IMR-90 (cell line): ENCODE results near the gene ABAT. TPM values are rescaled to one million over a fixed set of nuclear protein-coding genes. Genes with fewer than 3 reads are reported as not detected.

ENCODE experiments used
- ATAC-seq: fragments of 200-7000 bp; cut with Tn5 transposase; 2 replicates; pipeline ENCODE4 v1.9.1; 2020; ENCODE audit warnings: low read depth, mild to moderate bottlenecking, moderate library complexity
- Bru-seq: library from RNA; stranded (reverse); fragments of 400-500 nt; gene quantifications from one replicate; lab custom pipeline; 2021; lab: Mats Ljungman, UMichigan
- BruChase-seq, 2 experiments: library from RNA; stranded (reverse); fragments of 400-500 nt; gene quantifications; one replicate each; lab custom pipeline; 2021; lab: Mats Ljungman, UMichigan
- BruUV-seq: library from RNA; stranded (reverse); fragments of 400-500 nt; replicated peaks from 2 replicates; lab custom pipeline; 2021; lab: Mats Ljungman, UMichigan
- CTCF ChIA-PET: fragments of 300-600 bp; formaldehyde crosslinking; extraction: SDS; loops from one replicate; lab custom pipeline; 2021; ENCODE audit warnings: antibody characterized with exemption; lab: Yijun Ruan, JAX
- POLR2A ChIA-PET: fragments of 300-600 bp; sonication (Branson Sonifier 250); formaldehyde crosslinking; loops from one replicate; lab custom pipeline; 2022; ENCODE audit warnings: antibody characterized with exemption; ENCODE audit not compliant: unreplicated experiment; lab: Charles Lee
- DNase-seq: peaks from one replicate; pipeline ENCODE4 v3.0.0; 2013
- H2AFZ ChIP-seq: replicated peaks from 2 replicates; pipeline ENCODE3; 2013; ENCODE audit warnings: low read length, mild to moderate bottlenecking; ENCODE audit not compliant: poor library complexity
- H2AK5ac ChIP-seq: 2 replicates; pipeline ENCODE4 v1.6.1; 2013; ENCODE audit warnings: low read depth, low read length, inconsistent platforms
- H2AK9ac ChIP-seq: replicated peaks from 2 replicates; pipeline ENCODE3; 2013; ENCODE audit warnings: mild to moderate bottlenecking, low read depth, low read length, moderate library complexity; ENCODE audit not compliant: poor library complexity
- H2BK120ac ChIP-seq: 2 replicates; pipeline ENCODE4 v1.6.1; 2013; ENCODE audit warnings: low read depth, low read length, inconsistent platforms
- H2BK15ac ChIP-seq: 3 replicates; pipeline ENCODE4 v1.6.1; 2013; ENCODE audit warnings: low read depth, low read length, inconsistent platforms
- H2BK20ac ChIP-seq: 2 replicates; pipeline ENCODE4 v1.6.1; 2013; ENCODE audit warnings: low read depth, mild to moderate bottlenecking, inconsistent platforms, low read length, moderate library complexity
- H2BK5ac ChIP-seq: 2 replicates; pipeline ENCODE4 v1.6.1; 2013; ENCODE audit warnings: mild to moderate bottlenecking, low read depth, low read length, inconsistent platforms; ENCODE audit not compliant: poor library complexity, severe bottlenecking
- H3K14ac ChIP-seq: replicated peaks from 2 replicates; pipeline ENCODE4 v1.6.1; 2013; ENCODE audit warnings: low read depth, low read length, inconsistent platforms
- H3K18ac ChIP-seq: 2 replicates; pipeline ENCODE4 v1.6.1; 2013; ENCODE audit warnings: low read depth, low read length, control low read depth
- H3K23ac ChIP-seq: 2 replicates; pipeline ENCODE4 v1.6.1; 2013; ENCODE audit warnings: low read depth, low read length, inconsistent platforms
- H3K27ac ChIP-seq: 2 replicates; pipeline ENCODE4 v1.5.1; 2013; ENCODE audit warnings: mild to moderate bottlenecking, control low read depth, low read length; ENCODE audit not compliant: insufficient read depth
- H3K27me3 ChIP-seq: 2 replicates; pipeline ENCODE4 v1.6.1; 2013; ENCODE audit warnings: low read length; ENCODE audit not compliant: control insufficient read depth, insufficient read depth
- H3K36me3 ChIP-seq: 2 replicates; pipeline ENCODE4 v1.6.1; 2013; ENCODE audit warnings: low read length, mixed read lengths; ENCODE audit not compliant: control insufficient read depth, insufficient read depth
- H3K4ac ChIP-seq: 2 replicates; pipeline ENCODE4 v1.6.1; 2013; ENCODE audit warnings: low read depth, low read length, inconsistent platforms
- H3K4me1 ChIP-seq: 2 replicates; pipeline ENCODE4 v1.6.1; 2013; ENCODE audit warnings: low read length, mixed read lengths; ENCODE audit not compliant: control insufficient read depth, insufficient read depth
- H3K4me2 ChIP-seq: 2 replicates; pipeline ENCODE4 v1.6.1; 2013; ENCODE audit warnings: low read depth, mild to moderate bottlenecking, control low read depth, low read length, moderate library complexity
- H3K4me3 ChIP-seq: 2 replicates; pipeline ENCODE4 v1.5.1; 2013; ENCODE audit warnings: low read depth, mild to moderate bottlenecking, control low read depth, low read length, moderate library complexity; ENCODE audit not compliant: insufficient read depth
- H3K56ac ChIP-seq: 2 replicates; pipeline ENCODE4 v1.6.1; 2013; ENCODE audit warnings: low read length, inconsistent platforms; ENCODE audit not compliant: insufficient read depth; ENCODE audit errors: extremely low read depth
- H3K79me1 ChIP-seq, 2 experiments: 2 replicates each; pipeline ENCODE4 v1.6.1; 2013; ENCODE audit warnings: low read length in 2 of 2, inconsistent platforms in 1 of 2, low read depth in 1 of 2
- H3K9ac ChIP-seq: 2 replicates; pipeline ENCODE4 v1.6.1; 2013; ENCODE audit warnings: low read depth, low read length, control low read depth
- H3K9me1 ChIP-seq: 2 replicates; pipeline ENCODE4 v1.6.1; 2013; ENCODE audit warnings: low read length, inconsistent platforms; ENCODE audit not compliant: insufficient read depth
- H3K9me3 ChIP-seq: 2 replicates; pipeline ENCODE4 v1.6.1; 2013; ENCODE audit warnings: low read length; ENCODE audit not compliant: control insufficient read depth, insufficient read depth
- H4K20me1 ChIP-seq: 2 replicates; pipeline ENCODE4 v1.6.1; 2013; ENCODE audit warnings: low read length, inconsistent platforms; ENCODE audit not compliant: insufficient read depth
- H4K5ac ChIP-seq: 2 replicates; pipeline ENCODE4 v1.6.1; 2013; ENCODE audit warnings: mild to moderate bottlenecking, low read depth, low read length, control low read depth
- H4K8ac ChIP-seq, 2 experiments: 2 replicates each; pipeline ENCODE4 v1.6.1; 2013; ENCODE audit warnings: low read depth in 2 of 2, low read length in 2 of 2, control low read depth in 1 of 2, inconsistent platforms in 1 of 2
- H4K91ac ChIP-seq: 2 replicates; pipeline ENCODE4 v1.6.1; 2013; ENCODE audit warnings: low read depth, low read length, inconsistent platforms; ENCODE audit not compliant: insufficient read depth
- MAZ ChIP-seq: IDR thresholded peaks from 2 replicates; pipeline ENCODE4 v1.6.1; 2012; ENCODE audit warnings: low read depth, mild to moderate bottlenecking, low read length, improper control_type of control experiment, moderate library complexity, borderline replicate concordance
- MXI1 ChIP-seq: IDR thresholded peaks from 2 replicates; pipeline ENCODE4 v1.6.1; 2012; ENCODE audit warnings: low read depth, mild to moderate bottlenecking, low read length, moderate library complexity, borderline replicate concordance
- WGBS, 2 experiments: methylation state at CpG; one replicate each; pipeline versions ENCODE4 v1.1.5 to v1.1.7; 2013; ENCODE audit warnings: missing lambda C conversion rate in 2 of 2; ENCODE audit not compliant: insufficient read length in 1 of 2; ENCODE audit errors: extremely low coverage in 2 of 2; 5-methylcytosine and 5-hydroxymethylcytosine counted together
- dilution Hi-C: fragments of 300-500 bp; cut with HindIII; formaldehyde crosslinking; loops from one replicate; pipeline ENCODE4 v1.14.3; 2018; ENCODE audit warnings: low sequenced_read_pairs; ENCODE audit not compliant: unreplicated experiment
- in situ Hi-C: fragments of 300-500 bp; cut with MboI; formaldehyde crosslinking; loops from 3 replicates; pipeline ENCODE4 v1.14.3; 2019; ENCODE audit warnings: low sequenced_read_pairs, inconsistent platforms, mixed read lengths
- intact Hi-C: fragments of 100-400 bp; cut with micrococcal nuclease; formaldehyde crosslinking; loops from 2 replicates; pipeline ENCODE4 v1.10.0; 2022
- long read RNA-seq: library from polyadenylated mRNA; unstranded; transcript quantifications from one replicate; pipeline ENCODE4 v2.0.0, GENCODE V29; 2021; ENCODE audit not compliant: unreplicated experiment
- polyA plus RNA-seq, 3 experiments: library from polyadenylated mRNA; depleted of rRNA; stranded (reverse); fragments of >200 nt; gene quantifications; 2 replicates each; pipeline ENCODE4 v1.2.3, GENCODE V29; 2012; ENCODE audit warnings: low replicate concordance in 1 of 3
- total RNA-seq: library from RNA; depleted of rRNA; stranded (reverse); fragments of >200 nt; gene quantifications from 2 replicates; pipeline ENCODE4 v1.2.3, GENCODE V29; 2012; rRNA removed

Gene ABAT
- total RNA-seq (4.4 and 4.5 TPM in 2 replicates), polyA plus RNA-seq (2012; rRNA removed) (6.1 and 6.9 TPM in 2 replicates), Bru-seq, nascent RNA (percentile 58 among the genes with signal in this experiment), BruChase-seq, experiment 1, labeled RNA remaining after a 6-hour chase (percentile 72 among the genes with signal in this experiment), BruChase-seq, experiment 2, labeled RNA remaining after a 2-hour chase (percentile 55 among the genes with signal in this experiment)
- polyA plus RNA-seq (2012; cell fraction: cytosol; rRNA removed) = 3.0 and 4.0 TPM in 2 replicates
- polyA plus RNA-seq (2012; cell fraction: nucleus; rRNA removed; ENCODE audit: low replicate concordance) = 3.9 and 7.6 TPM in 2 replicates
- long read RNA-seq, full-length matches to known transcripts = 1 of 11 reads
- long read RNA-seq, partial matches to known transcripts = 10 of 11 reads
- long read RNA-seq, other reads (novel, unspliced or antisense) = 0 of 11 reads

- ChIA-PET CTCF (no interaction called here), POLR2A (no interaction called here)
- H3K18ac ChIP-seq = no peak within 1 kb of the TSS
- H2BK15ac ChIP-seq = no peak within 1 kb of the TSS
- H3K27me3 ChIP-seq = no peaks in the 10 kb centered on the region; the same call in 1 of the 2 replicates
- no peak within 1 kb of the TSS for H4K91ac ChIP-seq
- no peaks in the 10 kb centered on the region for H4K20me1 ChIP-seq
- no peak within 1 kb of the TSS for H2BK120ac ChIP-seq
- no peak within 1 kb of the TSS for H4K5ac ChIP-seq
- no peaks in the 10 kb centered on the region for H3K79me1 ChIP-seq
- no peak within 1 kb of the TSS for H2BK5ac ChIP-seq
- H3K4me2 ChIP-seq = peak within 1 kb of the TSS; percentile 94
- no peak within 1 kb of the TSS for H3K23ac ChIP-seq
- H3K56ac ChIP-seq = no peak within 1 kb of the TSS; the same call in 1 of the 2 replicates
- no peaks in the 10 kb centered on the region; the same call in 1 of the 2 replicates for H3K9me3 ChIP-seq
- H4K8ac ChIP-seq = peak within 1 kb of the TSS in 1 of 2 experiments; percentile 42; a peak in 2 of 4 replicates
- no peak within 1 kb of the TSS for H2BK20ac ChIP-seq
- TF ChIP-seq MXI1 (no peak), MAZ (peak; percentile 83; the same call in 1 of the 2 replicates)
- peak within 1 kb of the TSS; percentile 72 for H3K9ac ChIP-seq
- peak within 1 kb of the TSS; percentile 94 for H2AFZ ChIP-seq
- no peak within 1 kb of the TSS for H2AK9ac ChIP-seq
- no TSS peak for BruUV-seq
- 0 out of 2 replicates have a peak within 1 kb of the TSS, but pooled peaks have one; percentile 10 for H3K4ac ChIP-seq
- H3K9me1 ChIP-seq = no peaks in the 10 kb centered on the region; the same call in 1 of the 2 replicates
- peak within 1 kb of the TSS; percentile 90 for H3K4me3 ChIP-seq
- ATAC-seq (peak; percentile 99), DNase-seq (peak; percentile 69)
- dilution Hi-C loops = no loop called here
- 63% methylated on average over 2 of the region's 49 CpGs; no CpG with 5 or more reads in 1 of the 2 experiments for WGBS, 2 experiments
- H3K36me3 ChIP-seq = no peaks in the 10 kb centered on the region
- H3K14ac ChIP-seq = no peak within 1 kb of the TSS
- H3K27ac ChIP-seq = no peak within 1 kb of the TSS
- in situ Hi-C loops = loop anchor here (25.0 kb wide), 2 partner anchors 338 to 463 kb away; no protein-coding TSS in a partner anchor
- peaks cover 5% of the 10 kb centered on the region for H3K4me1 ChIP-seq
- no peak within 1 kb of the TSS for H2AK5ac ChIP-seq
- intact Hi-C loops = no loop called here
Observed at GRCh38 chr16:8674413-8675022, at the start of gene ABAT. TSS of gene ABAT (plus strand) at chr16:8674617. CDS start at chr16:8735740, 61,123 bp downstream.
